Measurements from ENCODE around the gene FCHO1. TPM values are rescaled to one million over a fixed set of nuclear protein-coding genes. Genes with fewer than 3 reads are reported as not detected.

Gene FCHO1
- polyA plus RNA-seq, 1 experiment, result 0.48 TPM

- ChIA-PET POLR2A (no interaction called here), CTCF (interaction anchor here (2.8 kb wide), 1 partner anchor 10 kb away, joined by 19 read pairs; no protein-coding TSS in a partner anchor)
- H3K27me3 ChIP-seq (ENCODE audit: control insufficient read depth, insufficient read depth, low read length), result peaks cover 2% of the 10 kb centered on the region
- H3K4me3 ChIP-seq (ENCODE audit: low read depth, low read length), result no peak overlapping the region
- H3K36me3 ChIP-seq (ENCODE audit: control insufficient read depth, insufficient read depth, low read length), result no peaks in the 10 kb centered on the region
- no peak for DNase-seq (ENCODE audit: low read depth)
- TF ChIP-seq CTCF (IDR thresholded peaks at IDR 0.05; ENCODE audit: insufficient read depth, low read depth, low read length), result no peak
Measured at GRCh38 chr19:17755977-17756670, 4.8 kb downstream of the FCHO1 start.

GRCh38 chr19:17757125-17757524 lies 5.8 kb downstream of the FCHO1 start:
- ChIA-PET CTCF (interaction anchor here (1.3 kb wide), 1 partner anchor 9 kb away, joined by 5 read pairs; no protein-coding TSS in a partner anchor), POLR2A (no interaction called here)
- Histone ChIP-seq H3K4me3 (ENCODE audit: low read depth, low read length) (no peak overlapping the region), H3K27me3 (ENCODE audit: control insufficient read depth, insufficient read depth, low read length) (peaks cover 2% of the 10 kb centered on the region), H3K36me3 (ENCODE audit: control insufficient read depth, insufficient read depth, low read length) (no peaks in the 10 kb centered on the region)
- no peak for DNase-seq (ENCODE audit: low read depth)
- TF ChIP-seq CTCF (IDR thresholded peaks at IDR 0.05; ENCODE audit: insufficient read depth, low read depth, low read length), result no peak

- CTCF ChIA-PET, result no interaction called here
- peaks cover 2% of the 10 kb centered on the region for H3K27me3 ChIP-seq (ENCODE audit: control insufficient read depth, insufficient read depth, low read length)
- no peak for DNase-seq (ENCODE audit: low read depth)
- POLR2A ChIA-PET, result no interaction called here
- H3K4me3 ChIP-seq (ENCODE audit: low read depth, low read length), result no peak overlapping the region
- H3K36me3 ChIP-seq (ENCODE audit: control insufficient read depth, insufficient read depth, low read length), result no peaks in the 10 kb centered on the region
- no peak for TF ChIP-seq CTCF (IDR thresholded peaks at IDR 0.05; ENCODE audit: insufficient read depth, low read depth, low read length)
Measured at GRCh38 chr19:17758515-17758914, 7.2 kb downstream of the FCHO1 start.

- H3K36me3 ChIP-seq (ENCODE audit: control insufficient read depth, insufficient read depth, low read length), result no peaks in the 10 kb centered on the region
- no peak for TF ChIP-seq CTCF (IDR thresholded peaks at IDR 0.05; ENCODE audit: insufficient read depth, low read depth, low read length)
- CTCF ChIA-PET, result no interaction called here
- POLR2A ChIA-PET, result no interaction called here
- no peak for DNase-seq (ENCODE audit: low read depth)
- no peak overlapping the region for H3K4me3 ChIP-seq (ENCODE audit: low read depth, low read length)
- peaks cover 2% of the 10 kb centered on the region for H3K27me3 ChIP-seq (ENCODE audit: control insufficient read depth, insufficient read depth, low read length)
Measured at GRCh38 chr19:17761148-17761547, 9.9 kb downstream of the FCHO1 start.

- ChIA-PET POLR2A (no interaction called here), CTCF (interaction anchor here (0.9 to 2.0 kb wide), 6 partner anchors 8 to 267 kb away, joined by 3 to 5 read pairs (median 4); no protein-coding TSS in a partner anchor)
- no peak for TF ChIP-seq CTCF (IDR thresholded peaks at IDR 0.05; ENCODE audit: insufficient read depth, low read depth, low read length)
- H3K36me3 ChIP-seq (ENCODE audit: control insufficient read depth, insufficient read depth, low read length), result no peaks in the 10 kb centered on the region
- DNase-seq (ENCODE audit: low read depth), result no peak
- H3K27me3 ChIP-seq (ENCODE audit: control insufficient read depth, insufficient read depth, low read length), result peaks cover 2% of the 10 kb centered on the region
- H3K4me3 ChIP-seq (ENCODE audit: low read depth, low read length), result no peak overlapping the region
Measured at GRCh38 chr19:17762505-17763229, 11.4 kb downstream of the FCHO1 start.

Data from BJ (cell line).